ENCODE measurements around the gene CLDN18. TPM values are rescaled to one million over a fixed set of nuclear protein-coding genes. Genes with fewer than 3 reads are reported as not detected.

CLDN18 gene
- polyA plus RNA-seq, 1 donor, result 0.44 TPM

DNA sequence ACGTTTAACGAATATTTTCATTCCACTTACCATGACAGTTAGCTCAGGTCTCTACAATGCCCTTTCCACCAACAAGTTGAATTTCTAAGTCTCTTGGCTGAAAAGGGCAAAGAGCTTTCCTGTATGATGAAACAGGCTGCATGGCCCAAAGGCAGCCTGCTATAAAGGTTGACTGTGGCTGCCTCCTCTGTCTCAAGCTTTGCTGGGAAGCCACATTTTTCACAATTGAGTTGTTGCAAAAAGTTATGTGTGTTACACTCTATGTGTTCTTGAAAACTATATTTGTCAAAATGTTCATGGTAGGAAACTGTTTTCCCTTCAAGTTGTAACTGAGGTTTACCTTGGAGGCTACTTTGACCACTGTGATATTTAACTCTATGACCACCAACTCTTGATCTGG lies 56.0 kb downstream of the CLDN18 start:
- DNase-seq, result no peak

DNA sequence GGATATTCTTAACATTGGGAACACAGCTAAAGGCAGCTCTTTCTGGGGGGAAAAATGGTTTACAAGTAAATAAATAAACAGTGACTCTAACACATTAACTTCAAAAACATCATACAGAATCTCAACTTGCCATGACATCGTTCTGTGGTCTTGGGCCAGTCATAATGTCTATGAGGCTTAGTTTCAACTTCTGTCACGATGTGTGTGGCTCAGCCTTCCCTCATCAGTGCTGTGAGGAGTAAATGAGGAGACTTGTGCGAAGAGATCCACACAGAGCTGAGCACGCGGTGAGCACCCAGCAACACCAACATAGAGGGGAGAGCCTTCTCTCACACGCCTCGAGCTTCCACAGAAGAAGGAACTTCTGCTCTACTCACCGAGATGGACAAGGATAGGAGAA lies 56.4 kb downstream of the CLDN18 start:
- DNase-seq, result no peak

DNA sequence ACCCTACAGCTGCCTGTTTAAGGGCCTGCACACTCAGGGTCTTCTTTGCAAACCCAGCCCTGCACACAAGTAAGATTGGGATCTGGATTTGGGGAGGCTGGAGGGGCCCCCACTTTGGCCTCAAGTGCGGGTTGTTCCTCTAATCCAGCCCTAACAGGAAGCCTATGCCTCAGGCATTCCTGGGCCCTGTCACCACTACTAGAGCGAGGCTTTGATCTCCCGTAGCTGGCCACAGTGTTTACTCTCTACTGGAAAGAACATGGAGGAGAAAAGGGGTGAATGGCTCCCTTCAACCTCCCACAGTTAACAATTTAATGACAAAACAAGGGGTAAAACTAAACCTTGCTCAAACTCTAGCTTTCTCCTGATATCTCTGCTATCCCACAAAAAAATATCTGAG lies 57.0 kb downstream of the CLDN18 start:
- DNase-seq, result no peak

DNA sequence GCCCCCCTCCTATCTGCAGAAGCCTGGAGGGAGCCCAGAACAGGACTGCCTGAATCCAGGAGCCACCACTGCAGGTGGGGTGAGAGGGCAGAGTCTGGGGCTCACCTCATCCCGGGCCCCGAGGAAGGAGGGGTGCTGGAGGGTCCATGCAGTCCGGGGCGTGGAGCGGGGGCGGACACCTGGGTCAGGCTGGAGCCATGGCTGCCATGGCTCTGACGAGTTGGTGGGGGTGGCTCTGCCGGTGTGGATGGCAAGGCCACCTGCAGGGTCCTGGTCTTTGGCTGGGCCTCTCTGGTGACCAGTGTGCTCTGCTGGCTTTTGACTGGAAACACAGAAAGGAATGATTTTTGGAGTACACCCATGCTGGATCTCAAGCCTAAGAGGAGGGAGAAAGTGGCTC lies 58.1 kb downstream of the CLDN18 start:
- no peak for DNase-seq

DNA sequence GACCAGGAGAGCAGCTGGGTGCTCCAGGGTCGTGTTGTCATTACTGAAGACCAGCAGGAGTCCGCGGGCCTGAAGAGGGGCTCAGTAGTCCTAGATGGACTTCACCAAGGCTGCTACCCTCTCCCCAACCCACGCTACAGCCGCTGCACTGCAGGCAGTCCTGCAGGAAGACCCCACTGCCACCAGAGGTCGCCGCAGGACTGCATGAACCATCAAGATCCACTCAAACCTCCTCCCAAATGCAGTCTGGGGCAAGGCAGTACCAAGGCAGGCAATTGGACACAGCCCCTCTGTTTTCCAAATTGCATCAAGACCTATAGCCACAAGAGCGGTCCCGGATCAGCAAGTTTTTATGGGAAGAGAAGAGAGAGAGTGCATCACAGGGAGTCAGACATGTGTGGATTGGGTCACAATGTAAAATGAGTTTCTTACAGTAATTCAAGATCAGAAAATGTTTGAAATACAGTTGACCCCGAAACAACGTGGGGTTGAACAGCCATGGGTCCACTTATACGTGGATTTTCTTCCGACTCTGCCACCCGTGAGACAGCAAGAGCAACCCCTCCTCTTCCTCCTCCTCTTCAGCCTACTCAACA lies 58.7 kb downstream of the CLDN18 start:
- DNase-seq, result peak; percentile 72

DNA sequence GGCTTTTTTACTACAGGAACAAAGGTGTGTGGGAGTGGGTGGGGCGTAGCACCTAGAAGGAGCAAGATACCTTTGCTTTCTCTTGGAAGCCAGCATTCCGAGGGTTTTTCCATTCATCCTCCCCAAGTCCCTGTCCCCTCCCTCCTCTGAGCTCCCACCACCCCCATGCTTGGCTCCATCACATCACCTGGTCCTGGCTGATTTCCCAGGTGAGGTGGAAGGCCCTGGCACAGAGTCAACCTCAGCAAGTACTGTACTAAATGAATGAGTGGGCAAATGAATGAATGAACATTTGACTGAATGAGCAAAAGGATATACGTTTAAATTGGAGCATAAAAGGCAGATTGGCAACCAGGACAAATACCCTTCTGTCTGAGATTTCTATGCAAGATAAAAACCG lies 60.0 kb downstream of the CLDN18 start:
- DNase-seq, result no peak

DNA sequence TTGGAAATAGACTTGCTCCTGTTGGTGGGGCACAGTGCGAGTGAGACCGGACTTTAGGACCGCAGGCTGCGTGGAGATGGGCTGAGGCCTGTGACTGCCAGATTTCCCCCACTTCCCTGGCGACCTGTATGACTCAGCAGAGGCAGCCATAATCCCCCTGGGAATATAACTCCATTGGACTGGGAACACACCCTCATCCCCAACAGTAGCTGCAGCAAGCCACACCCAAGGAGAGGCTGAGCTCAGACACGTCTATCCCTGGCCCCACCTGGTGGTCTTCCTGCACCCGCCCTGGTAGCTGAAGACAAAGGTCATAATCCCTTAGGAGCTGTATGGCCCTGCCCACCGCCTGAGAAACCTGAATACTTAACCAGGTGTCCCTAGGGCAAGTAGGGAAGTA lies 62.8 kb downstream of the CLDN18 start:
- no peak for DNase-seq

DNA sequence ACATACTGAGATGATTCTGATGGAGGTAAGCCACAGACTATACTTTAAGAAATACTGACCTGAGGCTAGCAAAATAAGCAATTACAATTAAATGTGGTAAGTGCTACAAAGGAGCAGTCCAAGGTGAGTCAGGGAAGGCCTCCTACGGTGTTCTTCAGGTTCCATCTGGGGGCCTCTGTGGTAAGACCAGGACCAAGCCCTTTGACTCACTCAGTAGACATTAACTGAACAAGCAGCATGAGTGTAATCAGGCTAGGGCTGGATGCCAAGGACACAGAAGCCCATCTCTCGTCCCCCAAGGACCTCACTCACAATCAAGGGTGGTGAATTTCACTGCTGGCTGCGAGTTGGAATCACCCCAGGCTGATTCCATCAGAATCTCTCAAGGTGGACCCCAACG lies 68.1 kb downstream of the CLDN18 start:
- no peak for DNase-seq

DNA sequence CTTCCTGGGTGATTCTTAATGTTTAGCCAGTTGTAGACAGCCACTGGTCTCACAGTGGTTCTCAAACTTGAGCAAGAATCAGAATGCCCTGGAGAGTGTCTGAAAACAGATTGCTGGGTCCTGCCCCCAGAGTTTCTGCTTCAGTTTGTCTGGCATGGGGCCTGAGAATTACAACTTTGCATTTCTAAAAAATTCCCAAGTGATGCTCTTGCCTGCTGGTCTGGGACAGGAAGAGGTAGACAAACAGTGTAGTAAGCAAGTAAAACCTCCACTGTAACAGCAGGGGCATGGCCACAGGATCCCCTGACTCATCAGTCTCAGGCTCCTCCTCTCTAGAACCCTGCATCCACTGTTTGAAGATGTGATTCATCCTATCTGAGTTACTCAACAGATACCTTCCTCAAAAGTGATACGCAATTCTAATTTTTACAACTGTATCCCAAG lies 69.0 kb downstream of the CLDN18 start:
- DNase-seq, result no peak

DNA sequence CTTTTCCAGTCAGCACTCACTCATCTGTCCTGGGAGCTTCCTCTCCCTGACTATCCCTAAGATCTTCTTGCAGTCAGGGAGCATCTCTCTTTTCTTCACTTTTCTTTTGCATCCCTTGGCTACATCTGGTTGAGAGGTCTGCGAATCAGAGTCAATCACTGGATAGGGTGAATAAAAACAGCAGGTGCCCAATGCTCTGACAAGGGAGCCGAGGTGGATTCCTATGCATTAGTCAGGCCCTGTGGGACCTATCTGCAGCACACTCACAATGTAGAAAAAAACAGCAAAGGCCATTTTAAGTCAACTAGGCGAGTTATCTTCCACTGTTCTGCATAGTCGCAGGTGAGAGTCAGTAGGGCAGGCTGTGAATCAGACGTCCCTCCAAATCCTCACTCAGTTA lies 69.9 kb downstream of the CLDN18 start:
- no peak for DNase-seq

DNA sequence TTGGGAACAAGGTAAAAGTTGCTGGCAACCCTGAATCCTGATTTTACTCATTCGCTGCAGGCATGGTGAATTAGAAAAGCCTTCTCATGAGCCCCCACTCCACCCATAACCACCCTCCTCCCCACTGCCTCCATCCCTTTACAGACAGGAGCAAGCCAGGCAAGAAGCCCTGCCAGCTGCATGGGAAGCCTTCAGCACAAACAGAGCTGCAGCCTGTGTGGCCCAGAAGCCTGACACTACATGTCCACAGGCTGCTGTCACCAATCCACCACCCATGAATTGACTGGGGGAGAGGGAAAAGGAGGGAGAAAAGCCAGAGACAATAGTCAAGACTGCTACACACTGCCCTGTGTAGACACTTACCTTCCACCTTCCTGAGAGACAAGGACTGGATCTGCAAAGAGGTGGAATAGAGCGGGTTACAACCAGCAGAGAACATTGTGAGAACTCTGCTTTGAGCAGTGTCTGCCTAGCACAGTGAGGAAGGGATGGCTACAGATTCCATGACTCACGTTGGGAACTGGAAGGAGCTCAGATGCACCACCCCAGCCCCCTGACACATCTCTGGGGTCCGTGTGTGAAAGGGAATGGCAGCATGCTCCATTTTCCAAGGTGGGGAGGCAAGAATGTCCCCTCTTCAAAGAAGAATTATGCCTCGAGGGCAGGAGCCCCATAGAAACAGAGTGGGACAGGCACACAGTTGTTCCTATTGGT lies 71.6 kb downstream of the CLDN18 start:
- DNase-seq, result no peak

DNA sequence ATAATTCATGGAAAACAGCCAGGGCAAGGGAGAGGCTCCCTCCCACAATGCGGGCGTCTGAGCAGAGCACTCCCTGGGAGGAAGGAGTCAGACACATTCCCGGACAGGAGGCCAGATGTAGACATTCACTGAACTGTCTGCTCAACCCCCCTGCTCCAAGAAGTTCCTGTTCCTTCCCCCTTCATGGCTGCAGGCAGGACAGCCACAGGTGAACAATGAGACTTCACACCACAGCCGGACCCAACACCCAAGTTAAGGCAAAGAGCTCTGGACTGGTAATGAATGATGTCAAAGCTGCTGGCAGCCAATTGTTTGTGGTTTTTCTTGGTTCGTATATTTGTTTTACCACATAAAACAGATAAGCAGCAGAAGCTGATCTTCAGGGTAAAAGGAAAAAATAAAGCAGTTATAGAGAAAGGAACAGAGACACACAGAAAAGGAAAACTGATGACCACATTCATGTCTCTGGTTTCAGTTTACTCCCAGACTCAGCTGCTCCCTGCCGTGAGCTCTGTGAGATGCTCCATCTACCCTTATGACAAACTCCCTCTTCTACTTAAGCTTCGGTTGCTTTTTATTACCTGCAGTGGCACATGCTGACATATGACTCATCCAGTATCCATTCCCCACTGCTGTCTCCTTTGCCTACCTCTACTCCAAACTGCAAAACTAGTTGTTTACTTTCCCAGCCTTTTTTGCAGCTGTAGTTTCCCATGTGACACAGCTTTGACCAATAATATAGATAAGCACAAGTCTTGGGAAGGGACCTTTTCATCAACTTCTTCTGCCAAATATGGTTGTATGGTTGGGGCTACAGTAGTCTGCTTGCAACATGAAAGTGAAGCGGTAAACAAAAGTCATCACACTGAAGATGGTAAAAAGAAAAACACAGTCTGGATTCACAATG lies 72.4 kb downstream of the CLDN18 start:
- DNase-seq, result no peak

DNA sequence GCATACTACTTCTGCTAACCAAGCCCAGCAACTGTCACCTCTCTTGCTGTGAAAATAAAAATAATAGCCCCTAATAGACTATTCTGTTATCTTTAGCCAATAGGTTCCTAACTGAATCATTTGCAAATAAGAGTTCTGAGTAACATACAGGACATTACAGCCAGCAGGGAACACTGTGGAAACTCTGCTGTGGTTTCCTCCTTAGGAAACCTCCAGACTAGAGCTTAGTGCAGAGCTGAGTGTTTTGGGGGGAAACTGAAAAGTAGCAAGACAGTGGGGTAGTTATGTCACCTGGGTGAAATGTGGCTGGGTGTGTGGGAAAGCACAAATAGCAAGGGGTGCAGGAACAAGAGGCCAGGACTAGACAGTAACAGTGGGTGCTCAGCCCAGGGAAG lies 73.0 kb downstream of the CLDN18 start:
- DNase-seq, result no peak

Other genes with a start within 250 kb of the CLDN18 start
- gene SOX14, start 245.8 kb upstream of the CLDN18 start, polyA plus RNA-seq (ENCODE audit: insufficient read length), result not detected
- 7.1 TPM for gene DZIP1L, start 105.4 kb downstream of the CLDN18 start, polyA plus RNA-seq (ENCODE audit: insufficient read length)
- gene A4GNT, start 122.2 kb downstream of the CLDN18 start, polyA plus RNA-seq (ENCODE audit: insufficient read length), result not detected
- gene DBR1, start 164.8 kb downstream of the CLDN18 start, polyA plus RNA-seq (ENCODE audit: insufficient read length), result 9.6 TPM
- 42.6 TPM for gene ARMC8, start 177.1 kb downstream of the CLDN18 start, polyA plus RNA-seq (ENCODE audit: insufficient read length)